HG03064 (cell line): ENCODE results near the gene RACGAP1.

Experiments
- ATAC-seq: cut with Tn5 transposase; IDR thresholded peaks from one replicate; pipeline ENCODE4 v1.9.1; 2021; ENCODE audit warnings: low read depth; ENCODE audit not compliant: unreplicated experiment

The RACGAP1 gene, protein sequence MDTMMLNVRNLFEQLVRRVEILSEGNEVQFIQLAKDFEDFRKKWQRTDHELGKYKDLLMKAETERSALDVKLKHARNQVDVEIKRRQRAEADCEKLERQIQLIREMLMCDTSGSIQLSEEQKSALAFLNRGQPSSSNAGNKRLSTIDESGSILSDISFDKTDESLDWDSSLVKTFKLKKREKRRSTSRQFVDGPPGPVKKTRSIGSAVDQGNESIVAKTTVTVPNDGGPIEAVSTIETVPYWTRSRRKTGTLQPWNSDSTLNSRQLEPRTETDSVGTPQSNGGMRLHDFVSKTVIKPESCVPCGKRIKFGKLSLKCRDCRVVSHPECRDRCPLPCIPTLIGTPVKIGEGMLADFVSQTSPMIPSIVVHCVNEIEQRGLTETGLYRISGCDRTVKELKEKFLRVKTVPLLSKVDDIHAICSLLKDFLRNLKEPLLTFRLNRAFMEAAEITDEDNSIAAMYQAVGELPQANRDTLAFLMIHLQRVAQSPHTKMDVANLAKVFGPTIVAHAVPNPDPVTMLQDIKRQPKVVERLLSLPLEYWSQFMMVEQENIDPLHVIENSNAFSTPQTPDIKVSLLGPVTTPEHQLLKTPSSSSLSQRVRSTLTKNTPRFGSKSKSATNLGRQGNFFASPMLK

DNA sequence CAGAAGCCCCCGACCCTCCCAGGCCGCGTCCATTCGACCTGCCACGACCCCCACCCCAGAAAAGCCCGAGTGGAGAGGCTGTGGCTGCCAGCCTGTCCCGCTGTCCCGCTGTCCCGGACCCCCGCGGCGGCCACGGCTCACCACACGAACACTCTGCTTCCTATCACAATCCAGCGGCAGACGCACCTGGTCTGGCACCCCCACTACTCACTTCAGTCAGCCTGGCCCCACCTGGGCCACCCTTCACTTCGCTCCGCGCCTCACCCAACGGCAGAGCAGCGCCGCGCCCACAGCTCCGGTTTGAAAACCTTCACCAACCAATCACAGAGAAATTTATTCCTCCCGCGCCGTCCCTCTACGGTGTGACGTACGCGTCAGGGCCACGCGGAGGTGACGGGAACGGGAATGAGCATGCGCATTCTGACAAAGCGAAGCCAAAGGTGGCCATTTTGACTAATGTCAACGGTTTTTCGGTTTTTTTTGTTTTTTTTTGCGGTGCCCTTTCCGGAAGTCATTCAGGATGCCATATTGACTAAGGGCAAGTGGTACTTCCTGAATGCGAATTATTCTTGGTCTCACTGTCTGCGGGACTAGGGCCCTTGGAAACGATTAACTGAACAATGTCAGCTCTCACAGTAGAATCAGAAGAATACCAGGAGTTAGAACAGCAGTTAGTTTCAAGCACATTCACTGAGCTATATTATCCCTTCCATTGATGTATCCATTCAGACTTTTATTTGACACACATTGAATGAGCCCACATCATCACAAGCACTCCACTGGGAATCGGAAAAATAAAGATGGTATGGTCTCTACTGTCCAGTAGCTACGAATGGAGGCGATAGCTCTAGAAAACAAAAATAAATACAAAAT, at the start of gene RACGAP1:
Gene RACGAP1 (minus strand): TSS at position 308 of the 873 bp plus-strand sequence. CDS start 8,779 bp downstream, outside the sequence.
- ATAC-seq: peak; percentile 93

DNA sequence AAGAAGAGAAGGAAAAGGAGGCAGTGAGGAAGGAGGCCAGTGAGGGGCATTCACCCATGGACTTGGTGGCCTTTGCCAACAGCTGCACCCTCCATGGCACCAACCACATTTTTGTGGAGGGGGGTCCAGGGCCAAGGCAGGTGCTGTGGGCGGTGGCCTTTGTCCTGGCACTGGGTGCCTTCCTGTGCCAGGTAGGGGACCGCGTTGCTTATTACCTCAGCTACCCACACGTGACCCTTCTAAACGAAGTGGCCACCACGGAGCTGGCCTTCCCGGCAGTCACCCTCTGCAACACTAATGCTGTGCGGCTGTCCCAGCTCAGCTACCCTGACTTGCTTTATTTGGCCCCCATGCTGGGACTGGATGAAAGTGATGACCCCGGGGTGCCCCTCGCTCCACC, 48.4 kb upstream of the RACGAP1 start:
- no peak for ATAC-seq

DNA sequence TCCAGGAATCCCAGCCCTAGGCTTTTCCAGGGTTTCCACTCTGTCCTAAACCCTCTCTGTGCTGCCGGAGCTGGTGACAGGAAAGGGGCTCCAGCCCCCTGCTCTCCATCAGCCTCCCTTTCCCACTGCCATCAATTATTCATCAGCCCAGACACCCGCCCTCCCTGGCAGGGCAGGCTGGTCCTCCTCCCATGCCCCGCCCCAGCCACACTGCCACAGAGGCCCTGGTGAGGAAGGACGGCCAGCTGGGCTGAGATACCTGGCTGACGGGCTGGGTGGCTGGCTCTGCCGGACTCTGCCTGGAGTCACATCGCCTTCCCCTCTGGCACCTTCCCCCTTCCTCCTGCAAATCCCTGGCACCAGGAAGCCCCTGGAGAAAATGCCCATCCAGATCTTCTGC, 47.9 kb upstream of the RACGAP1 start:
- no peak for ATAC-seq

DNA sequence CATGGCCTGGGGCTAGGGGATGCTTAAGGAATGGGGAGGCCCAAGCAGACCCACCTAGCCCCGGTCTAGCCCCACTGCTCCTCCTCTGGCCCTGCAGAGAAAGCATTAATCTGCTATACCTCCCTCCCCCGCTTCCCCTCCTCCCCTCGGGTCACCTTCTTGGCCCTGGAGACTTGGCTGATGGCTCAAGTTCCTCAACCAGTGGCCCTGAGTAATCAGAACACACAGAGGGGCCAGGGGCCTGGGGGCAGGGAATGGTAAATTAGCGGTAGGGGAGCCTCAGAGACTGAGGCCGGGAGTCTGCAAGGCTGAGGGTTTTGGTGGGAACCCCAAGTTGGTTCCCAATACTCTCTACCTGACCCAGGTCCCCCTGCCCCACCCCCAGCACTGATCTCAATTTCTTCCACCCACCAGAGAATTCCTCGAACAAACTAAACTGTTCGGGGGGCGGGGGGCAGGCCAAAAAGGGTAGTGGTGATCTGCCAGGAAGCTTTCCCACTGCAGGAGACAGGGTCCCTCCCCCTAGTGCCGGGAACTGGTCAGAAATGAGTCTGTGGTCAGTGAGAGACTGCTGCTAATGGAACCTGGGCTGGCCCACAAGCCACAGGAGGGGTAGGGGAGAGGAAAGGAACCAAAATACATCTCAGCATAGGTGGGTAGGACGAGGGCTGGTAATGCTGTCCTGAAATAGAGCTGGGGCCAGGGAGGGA, 47.1 kb upstream of the RACGAP1 start:
- ATAC-seq: no peak

DNA sequence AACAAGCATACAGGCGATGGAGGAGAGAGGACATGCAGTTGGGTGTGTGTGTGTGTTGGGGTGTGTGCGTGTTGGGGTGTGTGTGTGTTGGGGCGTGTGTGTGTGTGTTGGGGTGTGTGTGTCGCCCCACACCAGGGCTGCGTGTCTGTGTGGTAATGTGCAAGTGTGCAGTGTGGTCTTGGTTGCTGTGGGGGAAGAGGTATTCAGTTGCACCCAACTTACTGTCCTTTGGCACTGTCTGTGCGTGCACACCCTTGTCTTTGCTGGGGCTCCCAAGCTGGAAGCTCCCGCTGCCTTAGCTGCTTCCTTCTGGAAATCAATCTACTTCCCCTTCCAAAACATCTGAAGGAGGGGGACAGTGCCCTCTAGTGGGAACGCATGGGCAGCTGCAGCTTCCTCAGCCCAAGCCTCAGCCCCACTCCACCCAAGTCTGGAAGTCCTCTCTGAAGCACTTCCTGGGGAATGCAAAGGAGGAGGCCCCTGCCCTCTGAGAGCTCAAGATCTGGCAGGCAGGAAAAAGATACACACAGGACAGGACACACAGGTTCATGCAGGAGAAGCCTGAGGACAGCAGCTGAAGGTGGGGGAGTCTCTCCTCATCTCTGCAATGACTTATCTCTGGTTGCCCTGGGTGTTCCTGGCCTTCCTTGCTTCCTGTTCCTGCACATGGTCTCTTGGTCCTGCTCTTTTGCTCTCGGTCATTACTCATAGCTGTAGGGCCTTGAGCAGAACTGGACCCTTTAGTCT, 45.2 kb upstream of the RACGAP1 start:
- no peak for ATAC-seq

DNA sequence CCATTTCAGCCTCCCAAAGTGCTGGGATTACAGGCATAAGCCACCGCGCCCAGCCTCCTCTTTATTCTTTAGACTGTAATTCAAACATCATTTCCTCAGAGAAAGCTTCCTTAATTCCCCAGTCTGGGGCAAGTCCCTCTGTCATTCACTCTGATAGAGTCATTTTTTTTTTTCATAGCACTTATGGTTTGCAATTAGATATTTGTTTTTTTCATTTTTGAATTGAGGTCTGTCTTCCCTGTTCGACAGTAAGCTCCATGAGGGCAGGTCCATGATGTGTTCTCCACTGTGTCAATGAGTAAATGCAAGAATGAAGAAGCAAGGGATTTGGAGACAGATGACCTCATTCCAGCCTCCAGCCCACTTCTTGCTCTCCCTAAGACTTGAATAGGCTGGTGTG, 44.2 kb upstream of the RACGAP1 start:
- ATAC-seq: no peak

DNA sequence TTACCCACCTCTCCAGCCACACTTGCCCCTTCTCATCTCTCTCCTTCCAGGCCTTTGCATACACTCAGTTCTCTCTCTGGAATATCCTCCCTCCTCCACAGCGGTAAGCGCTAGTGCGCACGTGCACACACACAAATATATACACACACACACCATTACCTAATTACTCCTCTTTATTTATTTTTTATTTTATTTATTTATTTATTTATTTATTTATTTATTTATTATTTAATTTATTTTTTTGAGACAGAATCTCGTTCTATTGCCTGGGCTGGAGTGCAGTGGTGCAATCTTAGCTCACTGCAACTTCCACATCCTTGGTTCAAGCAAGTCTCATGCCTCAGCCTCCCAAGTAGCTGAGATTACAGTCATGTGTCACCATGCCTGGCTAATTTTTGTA, 43.8 kb upstream of the RACGAP1 start:
- no peak for ATAC-seq

DNA sequence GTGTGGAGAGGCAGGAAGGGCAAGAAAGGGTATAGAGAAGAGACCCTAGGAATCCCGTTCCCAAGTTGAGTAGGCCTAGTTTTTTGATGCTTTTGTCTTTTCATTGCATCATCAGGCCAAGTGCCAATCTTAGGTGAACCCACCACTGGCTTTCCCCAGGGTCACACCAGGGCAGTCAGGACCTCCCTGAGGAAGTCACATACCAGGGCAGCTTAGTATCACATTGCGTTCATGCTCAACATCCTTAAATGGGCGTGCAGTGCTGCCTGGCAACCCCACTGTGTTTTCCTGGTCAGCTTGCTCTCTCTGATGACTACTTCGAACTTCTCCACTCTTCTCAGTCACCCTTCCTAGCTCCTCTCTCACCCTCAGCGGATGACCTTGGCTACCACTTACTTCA, 41.1 kb upstream of the RACGAP1 start:
- ATAC-seq: no peak

DNA sequence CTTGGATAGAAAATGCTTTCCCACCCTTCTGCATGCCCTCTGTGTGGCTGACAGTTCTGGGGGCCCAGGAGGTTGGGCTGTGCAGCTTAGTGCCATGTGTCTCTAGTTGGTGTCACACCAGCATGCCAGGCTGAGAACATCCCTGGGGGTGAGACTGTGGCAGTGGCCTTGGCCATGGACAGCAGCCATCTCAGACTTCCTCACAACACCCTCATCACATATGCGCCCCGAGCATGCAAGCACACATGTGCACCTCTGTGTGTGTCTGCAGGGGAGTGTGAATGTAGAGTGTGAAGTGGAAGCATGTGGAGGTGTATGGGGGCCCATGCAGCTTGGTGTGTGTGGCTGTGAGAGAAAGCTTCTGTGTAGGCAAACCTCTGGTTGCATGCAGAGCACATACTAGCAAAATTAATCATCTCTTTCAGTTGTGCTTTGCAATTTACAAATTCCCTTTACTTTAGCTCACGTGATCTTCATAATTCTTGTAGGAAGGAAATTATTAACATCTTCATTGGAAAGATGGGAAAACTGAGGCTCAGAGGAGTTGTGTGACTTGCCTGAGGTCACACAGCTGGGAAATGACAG, 40.5 kb upstream of the RACGAP1 start:
- no peak for ATAC-seq

DNA sequence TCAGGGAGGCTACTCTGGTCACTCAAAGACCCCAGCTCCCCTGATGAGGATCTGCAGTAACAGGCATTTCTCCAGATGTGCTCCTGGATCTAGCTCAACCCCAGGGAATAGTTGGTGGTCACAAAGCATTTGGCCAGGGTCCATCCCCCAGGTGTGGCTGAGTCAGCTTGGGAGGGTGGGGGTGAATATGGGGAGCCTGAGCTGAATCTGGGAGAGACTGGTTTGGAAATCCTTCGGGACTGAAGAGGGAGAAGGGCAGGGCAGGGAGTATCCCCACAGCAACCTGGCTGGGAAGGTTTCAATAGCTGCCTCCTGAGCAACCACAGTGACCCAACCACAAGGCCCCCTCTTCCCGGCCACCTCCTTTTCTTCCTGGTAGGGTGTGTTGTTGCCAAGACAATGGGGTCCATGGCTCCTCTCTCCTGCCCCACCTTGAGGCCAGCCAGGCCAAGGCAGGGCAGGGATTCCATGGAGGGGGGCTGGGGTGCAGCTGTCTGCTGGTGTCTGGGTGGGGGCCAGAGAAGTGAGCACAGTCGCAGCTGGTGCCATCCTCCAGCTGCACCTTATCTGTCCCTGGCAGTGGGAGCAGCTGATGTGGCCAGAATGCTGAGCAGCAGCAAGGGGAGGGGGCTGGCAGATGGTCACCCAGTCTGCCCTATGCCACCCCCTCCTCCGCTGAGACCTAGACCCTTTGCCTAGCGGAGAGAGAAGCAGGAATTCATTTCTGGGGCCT, 37.6 kb upstream of the RACGAP1 start:
- no peak for ATAC-seq

DNA sequence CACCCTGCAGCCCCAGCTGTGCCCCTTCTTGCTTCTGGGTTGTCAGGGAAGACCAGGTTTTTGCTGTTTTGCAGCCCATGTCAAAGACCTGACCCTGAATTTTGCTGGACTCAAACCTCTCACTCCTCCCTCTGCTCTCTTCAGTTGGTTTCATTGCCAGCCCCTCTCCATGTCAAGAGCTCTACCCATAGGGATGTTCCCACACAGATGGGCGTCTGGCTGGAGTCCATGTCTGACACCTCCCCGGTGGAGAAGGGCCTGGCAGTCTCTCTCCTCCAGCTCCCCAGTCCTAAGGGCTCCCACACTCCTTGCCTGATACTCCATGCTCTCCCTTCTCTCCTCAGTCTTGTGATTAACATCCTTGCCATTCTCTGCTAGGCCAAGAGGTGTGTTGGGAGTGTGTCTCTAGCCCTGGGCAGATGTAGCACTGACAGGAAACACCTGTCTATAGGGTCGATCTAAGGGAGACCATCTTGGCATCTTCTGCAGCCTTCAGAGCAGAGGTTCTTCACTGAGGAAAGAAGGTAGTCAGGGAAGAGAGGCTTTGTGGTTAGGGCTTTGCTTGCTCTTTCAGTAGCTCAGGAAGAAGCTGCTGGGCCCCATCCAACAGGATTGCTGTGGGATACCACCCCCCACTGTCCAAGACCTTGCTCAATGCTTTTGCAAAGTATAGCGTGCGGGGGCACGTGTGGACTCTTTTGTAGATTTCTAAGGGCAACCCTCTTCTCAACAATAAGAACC, 36.8 kb upstream of the RACGAP1 start:
- ATAC-seq: no peak

DNA sequence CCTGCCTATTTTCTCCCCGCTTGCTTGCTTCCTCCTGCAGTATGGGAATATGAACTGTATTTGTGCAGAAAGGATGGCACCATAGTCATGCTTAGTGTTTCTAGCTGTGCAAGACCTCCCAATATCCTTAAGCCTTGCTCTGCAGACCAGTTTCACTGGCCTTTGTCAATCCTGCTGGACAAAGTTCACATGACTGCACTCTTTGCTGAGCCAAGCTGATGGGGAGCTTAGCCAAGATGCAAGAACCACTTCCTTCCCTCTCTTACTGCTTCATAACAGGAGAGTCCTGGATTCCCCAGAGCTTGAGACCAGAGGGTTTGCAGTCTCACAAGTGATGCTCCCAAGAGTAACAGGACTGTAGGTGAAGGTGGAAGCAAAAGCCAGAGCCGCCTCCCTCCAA, 35.9 kb upstream of the RACGAP1 start:
- no peak for ATAC-seq

DNA sequence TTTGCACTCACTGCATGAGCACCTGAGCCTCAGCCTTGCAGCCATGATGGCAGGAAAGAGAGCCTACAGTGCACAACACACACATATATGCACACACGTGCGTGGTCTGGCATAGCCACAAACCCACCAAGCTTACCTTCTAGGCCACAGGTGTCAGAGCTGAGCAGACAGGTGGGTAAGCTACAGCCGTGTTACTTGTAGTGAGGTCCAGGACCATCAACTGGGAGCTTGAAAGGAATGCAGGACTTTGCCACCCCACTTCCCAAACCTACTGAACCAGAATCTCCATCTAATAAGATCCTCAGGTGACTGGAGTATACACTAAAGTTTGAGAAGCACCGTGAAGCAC, 34.8 kb upstream of the RACGAP1 start:
- no peak for ATAC-seq

DNA sequence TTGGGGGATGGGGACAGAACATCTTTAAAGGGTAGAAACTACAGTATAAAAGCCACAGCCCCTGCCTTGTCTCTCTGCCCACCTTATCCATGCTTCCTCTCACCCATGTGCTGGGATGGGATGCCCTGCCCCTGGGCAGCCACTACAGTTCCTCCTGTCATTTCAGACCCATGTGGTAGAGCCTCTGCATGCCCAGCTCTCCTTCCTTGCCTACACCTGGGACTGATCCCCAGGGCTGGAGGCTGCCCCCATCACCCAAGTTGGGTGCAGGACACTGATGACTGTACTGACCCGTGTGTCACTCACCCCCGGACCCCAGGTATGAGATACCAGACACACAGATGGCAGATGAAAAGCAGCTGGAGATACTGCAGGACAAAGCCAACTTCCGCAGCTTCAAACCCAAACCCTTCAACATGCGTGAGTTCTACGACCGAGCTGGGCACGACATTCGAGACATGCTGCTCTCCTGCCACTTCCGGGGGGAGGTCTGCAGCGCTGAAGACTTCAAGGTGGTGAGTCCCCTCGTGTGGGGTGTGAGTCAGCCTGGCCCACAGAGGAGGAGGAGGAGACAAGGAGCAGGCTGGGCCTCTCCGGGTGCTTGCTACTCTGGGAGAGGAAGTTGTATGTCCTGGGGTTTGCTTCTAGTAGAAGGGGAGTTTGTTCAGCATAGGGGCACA, 34.3 kb upstream of the RACGAP1 start:
- ATAC-seq: no peak

DNA sequence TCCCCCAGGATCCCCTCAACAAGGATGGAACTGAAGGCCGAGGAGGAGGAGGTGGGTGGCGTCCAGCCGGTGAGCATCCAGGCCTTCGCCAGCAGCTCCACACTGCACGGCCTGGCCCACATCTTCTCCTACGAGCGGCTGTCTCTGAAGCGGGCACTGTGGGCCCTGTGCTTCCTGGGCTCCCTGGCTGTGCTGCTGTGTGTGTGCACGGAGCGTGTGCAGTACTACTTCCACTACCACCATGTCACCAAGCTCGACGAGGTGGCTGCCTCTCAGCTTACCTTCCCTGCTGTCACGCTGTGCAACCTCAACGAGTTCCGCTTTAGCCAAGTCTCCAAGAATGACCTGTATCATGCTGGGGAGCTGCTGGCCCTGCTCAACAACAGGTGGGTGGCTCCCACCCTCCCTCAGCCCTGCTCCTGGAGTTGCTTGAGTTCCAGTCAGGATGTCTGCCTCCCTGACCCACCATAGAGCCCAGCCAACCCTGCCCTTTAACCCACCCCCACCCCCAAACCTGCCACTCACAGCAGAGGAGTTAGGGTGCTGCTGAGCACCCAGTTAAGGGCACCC, 33.5 kb upstream of the RACGAP1 start:
- ATAC-seq: no peak

DNA sequence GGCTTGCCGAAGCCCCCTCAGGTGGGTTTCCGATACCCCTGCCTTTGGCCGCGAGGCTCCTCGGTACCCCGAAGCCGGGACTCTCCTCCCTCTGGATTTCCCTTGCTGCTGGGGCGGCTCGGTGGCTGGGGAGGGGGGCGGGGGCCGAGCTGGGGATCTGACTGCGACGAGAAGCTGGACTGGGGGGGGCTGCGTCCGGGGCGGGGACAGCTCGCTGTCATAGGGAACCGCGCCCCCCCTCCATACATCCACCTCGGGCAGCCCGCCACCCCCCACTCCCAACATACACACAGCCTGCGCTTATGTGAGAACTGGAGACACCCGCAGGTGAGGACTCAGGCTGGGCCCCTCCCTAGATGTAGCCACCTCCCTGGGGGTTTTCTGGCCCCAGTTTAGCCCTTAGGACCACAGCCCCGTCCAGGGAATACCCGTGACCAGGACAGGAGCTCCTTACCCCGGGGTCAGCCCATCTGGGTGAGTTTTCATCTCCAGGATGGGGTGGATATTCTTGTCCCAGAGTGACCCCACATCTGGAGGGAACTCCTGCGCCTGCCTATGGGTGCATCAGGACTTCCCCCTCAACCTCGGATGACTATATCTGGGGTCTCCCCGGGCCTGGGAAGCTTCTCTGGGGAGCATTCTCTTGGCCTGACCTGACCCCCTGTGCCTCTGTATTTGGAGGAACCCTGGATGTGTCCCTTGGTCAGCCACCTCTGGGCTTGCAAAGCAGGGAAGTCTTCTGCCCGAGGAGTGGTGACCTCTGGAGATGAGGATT, 32.8 kb upstream of the RACGAP1 start:
- no peak for ATAC-seq
